Neutrophil (primary cell): ENCODE results near the gene MYMK.

Experiments used
- H3K27ac ChIP-seq: fragments of 200-600 bp; sonication (generic); 2 replicates; pipeline ENCODE4 v1.5.1; 2016; ENCODE audit warnings: mild to moderate bottlenecking, moderate library complexity
- H3K27me3 ChIP-seq: fragments of 200-600 bp; sonication (generic); 2 replicates; pipeline ENCODE4 v1.6.0; 2016; ENCODE audit warnings: mild to moderate bottlenecking
- H3K36me3 ChIP-seq: fragments of 200-600 bp; sonication (generic); 2 replicates; pipeline ENCODE4 v1.5.1; 2017
- H3K4me1 ChIP-seq, 2 experiments: fragments of 200-600 bp in 1 of 2; sonication (generic) in 1 of 2; 1 replicate in 1 of 2; 2 replicates in 1 of 2; pipeline versions ENCODE4 v1.5.1 to v1.6.1; 2013 to 2016; ENCODE audit warnings: low read depth in 1 of 2, low read length in 1 of 2, mild to moderate bottlenecking in 1 of 2, moderate library complexity in 1 of 2; ENCODE audit not compliant: control insufficient read depth in 1 of 2, insufficient read depth in 1 of 2
- H3K4me3 ChIP-seq, 2 experiments: fragments of 200-600 bp in 1 of 2; sonication (generic) in 1 of 2; 1 replicate in 1 of 2; 2 replicates in 1 of 2; pipeline ENCODE4 v1.5.1; 2013 to 2016; ENCODE audit warnings: low read depth in 1 of 2, low read length in 1 of 2, mild to moderate bottlenecking in 1 of 2, moderate library complexity in 1 of 2
- H3K9me3 ChIP-seq: fragments of 200-600 bp; sonication (generic); 2 replicates; pipeline ENCODE4 v1.5.1; 2016
- TF ChIP-seq, protein P1 (sequence below): fragments of 200-600 bp; sonication (generic); IDR thresholded peaks from 2 replicates; pipeline ENCODE4 v1.5.1; 2016; ENCODE audit warnings: antibody characterized with exemption

MYMK gene

DNA sequence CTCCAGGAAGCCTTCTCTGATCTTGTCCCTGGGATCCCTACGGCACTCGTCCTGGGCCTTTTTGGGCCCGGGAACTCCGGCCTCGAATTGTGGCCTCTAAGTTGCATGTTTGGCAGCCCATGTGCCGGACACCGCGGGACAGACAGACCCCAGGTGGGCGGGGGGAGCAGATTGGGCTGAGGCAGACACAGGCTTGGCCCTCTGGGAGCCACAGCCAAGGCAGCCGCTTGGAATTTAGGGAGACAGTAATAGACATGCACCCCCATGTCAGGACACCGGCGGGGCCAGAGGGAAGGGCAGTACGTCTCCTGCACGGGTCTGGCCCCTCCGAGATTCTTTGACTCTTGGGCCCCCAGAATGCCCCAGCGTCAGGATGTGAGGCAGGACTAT lies 45.9 kb upstream of the MYMK start:
- no peak overlapping the region for H3K4me3 ChIP-seq
- H3K27ac ChIP-seq = no peak overlapping the region
- TF ChIP-seq, protein P1, sequence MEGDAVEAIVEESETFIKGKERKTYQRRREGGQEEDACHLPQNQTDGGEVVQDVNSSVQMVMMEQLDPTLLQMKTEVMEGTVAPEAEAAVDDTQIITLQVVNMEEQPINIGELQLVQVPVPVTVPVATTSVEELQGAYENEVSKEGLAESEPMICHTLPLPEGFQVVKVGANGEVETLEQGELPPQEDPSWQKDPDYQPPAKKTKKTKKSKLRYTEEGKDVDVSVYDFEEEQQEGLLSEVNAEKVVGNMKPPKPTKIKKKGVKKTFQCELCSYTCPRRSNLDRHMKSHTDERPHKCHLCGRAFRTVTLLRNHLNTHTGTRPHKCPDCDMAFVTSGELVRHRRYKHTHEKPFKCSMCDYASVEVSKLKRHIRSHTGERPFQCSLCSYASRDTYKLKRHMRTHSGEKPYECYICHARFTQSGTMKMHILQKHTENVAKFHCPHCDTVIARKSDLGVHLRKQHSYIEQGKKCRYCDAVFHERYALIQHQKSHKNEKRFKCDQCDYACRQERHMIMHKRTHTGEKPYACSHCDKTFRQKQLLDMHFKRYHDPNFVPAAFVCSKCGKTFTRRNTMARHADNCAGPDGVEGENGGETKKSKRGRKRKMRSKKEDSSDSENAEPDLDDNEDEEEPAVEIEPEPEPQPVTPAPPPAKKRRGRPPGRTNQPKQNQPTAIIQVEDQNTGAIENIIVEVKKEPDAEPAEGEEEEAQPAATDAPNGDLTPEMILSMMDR = no peak
- peaks cover 9% of the 10 kb centered on the region for H3K27me3 ChIP-seq
- no peaks in the 10 kb centered on the region for H3K4me1 ChIP-seq
- H3K36me3 ChIP-seq = no peaks in the 10 kb centered on the region
- H3K9me3 ChIP-seq = no peaks in the 10 kb centered on the region

DNA sequence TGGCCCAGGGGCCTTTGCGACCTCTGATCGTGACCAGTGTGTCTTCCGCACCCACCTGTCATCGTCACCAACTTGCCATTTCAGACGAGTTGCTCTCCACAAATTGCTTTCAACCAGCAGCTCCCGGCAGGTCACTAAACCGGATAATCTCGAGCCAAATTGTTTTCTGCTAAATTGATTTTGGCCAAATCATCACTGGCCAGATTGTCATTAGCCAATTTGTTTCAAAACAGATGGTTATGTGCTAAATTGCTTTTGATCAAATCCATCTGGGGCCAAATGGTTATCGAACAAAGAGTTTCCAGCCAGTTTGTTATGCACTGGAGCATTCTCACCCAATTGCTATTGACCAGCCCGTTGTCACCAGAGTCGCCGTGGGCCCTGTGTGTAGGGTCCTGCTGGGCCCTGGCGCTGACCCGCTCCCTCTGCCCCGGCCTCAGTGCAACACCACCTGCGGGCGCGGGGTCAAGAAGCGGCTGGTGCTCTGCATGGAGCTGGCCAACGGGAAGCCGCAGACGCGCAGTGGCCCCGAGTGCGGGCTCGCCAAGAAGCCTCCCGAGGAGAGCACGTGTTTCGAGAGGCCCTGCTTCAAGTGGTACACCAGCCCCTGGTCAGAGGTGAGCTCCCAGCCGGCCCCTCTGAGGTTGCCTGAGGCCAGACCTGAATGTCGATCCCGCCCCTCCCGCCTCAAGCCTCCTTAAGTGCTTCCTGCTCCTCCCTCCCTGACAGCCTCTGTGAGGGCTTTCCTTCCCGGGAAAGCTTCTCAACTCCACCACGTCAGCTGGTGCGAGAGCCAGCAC lies 45.3 kb upstream of the MYMK start:
- TF ChIP-seq, protein P1 = no peak
- no peaks in the 10 kb centered on the region for H3K9me3 ChIP-seq
- no peak overlapping the region for H3K4me3 ChIP-seq
- H3K4me1 ChIP-seq = no peaks in the 10 kb centered on the region
- H3K27me3 ChIP-seq = peaks cover 8% of the 10 kb centered on the region
- H3K27ac ChIP-seq = no peak overlapping the region
- H3K36me3 ChIP-seq = no peaks in the 10 kb centered on the region

DNA sequence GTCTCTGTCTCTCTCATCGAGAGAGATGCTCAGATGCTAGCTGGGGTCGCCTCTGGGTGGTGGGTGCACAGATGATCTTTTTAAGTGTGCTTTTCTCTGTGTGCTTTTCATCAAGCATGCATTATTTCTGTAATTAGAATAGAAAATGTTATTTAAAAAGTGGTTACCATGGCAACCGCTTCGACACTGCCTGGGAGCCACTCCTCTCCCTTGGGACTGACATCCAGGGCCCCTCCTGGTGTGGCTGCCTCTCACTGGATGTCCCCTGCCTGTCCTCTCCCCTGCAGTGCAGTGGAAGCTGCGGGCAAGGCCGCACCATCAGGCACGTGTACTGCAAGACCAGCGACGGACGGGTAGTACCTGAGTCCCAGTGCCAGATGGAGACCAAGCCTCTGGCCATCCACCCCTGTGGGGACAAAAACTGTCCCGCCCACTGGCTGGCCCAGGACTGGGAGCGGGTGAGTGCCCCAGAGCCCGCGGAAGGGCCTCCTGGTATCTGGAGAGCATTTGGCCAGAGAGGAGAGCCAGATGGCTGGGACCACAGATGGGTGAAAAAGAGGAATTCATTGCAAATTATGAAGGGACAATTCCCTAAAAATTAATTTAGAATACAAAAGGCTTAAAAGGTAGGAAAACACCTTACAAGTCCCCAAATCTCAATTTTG lies 44.5 kb upstream of the MYMK start:
- H3K36me3 ChIP-seq = no peaks in the 10 kb centered on the region
- no peak overlapping the region for H3K27ac ChIP-seq
- no peaks in the 10 kb centered on the region for H3K9me3 ChIP-seq
- TF ChIP-seq, protein P1 = no peak
- H3K27me3 ChIP-seq = peaks cover 6% of the 10 kb centered on the region
- no peak overlapping the region for H3K4me3 ChIP-seq
- H3K4me1 ChIP-seq = no peaks in the 10 kb centered on the region

DNA sequence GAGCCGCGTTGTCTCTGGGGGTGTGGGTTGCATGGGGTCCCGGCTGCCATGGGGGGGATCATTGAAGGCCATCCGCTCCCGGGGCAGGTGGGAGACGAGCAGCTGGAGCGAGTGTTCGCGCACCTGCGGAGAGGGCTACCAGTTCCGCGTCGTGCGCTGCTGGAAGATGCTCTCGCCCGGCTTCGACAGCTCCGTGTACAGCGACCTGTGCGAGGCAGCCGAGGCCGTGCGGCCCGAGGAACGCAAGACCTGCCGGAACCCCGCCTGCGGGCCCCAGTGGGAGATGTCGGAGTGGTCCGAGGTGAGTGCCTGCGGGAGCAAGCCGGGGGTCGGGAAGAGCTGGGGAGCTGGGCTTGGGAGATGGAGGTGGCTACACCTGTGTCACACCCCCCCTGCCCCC lies 43.4 kb upstream of the MYMK start:
- Histone ChIP-seq H3K27ac (no peak overlapping the region), H3K4me1 (no peaks in the 10 kb centered on the region), H3K9me3 (no peaks in the 10 kb centered on the region), H3K4me3 (no peak overlapping the region), H3K36me3 (no peaks in the 10 kb centered on the region), H3K27me3 (peaks cover 6% of the 10 kb centered on the region)
- TF ChIP-seq, protein P1 = no peak

DNA sequence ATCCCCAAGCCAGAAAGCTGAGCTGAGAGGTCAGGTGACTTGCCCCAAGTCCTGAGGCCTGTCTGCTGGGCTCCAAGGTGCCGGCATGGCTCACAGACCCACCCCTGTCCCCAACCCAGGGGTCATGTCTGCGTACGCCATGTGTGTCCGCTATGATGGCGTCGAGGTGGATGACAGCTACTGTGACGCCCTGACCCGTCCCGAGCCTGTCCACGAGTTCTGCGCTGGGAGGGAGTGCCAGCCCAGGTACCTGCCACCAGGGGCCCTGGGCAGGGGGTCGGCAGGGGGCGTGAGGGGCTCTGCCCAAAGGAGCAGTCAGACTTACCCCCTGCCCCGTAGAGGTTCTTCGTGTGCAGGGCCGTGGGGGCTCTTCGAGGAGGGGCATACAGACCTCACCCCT lies 42.1 kb upstream of the MYMK start:
- no peak overlapping the region for H3K27ac ChIP-seq
- H3K27me3 ChIP-seq = peaks cover 6% of the 10 kb centered on the region
- H3K4me1 ChIP-seq = no peaks in the 10 kb centered on the region
- H3K36me3 ChIP-seq = no peaks in the 10 kb centered on the region
- no peak overlapping the region for H3K4me3 ChIP-seq
- TF ChIP-seq, protein P1 = no peak
- no peaks in the 10 kb centered on the region for H3K9me3 ChIP-seq
